WTC11 (cell line): Measurements from ENCODE around the gene SRC.

Source experiments
- CREB1 ChIP-seq: sonication (generic); formaldehyde crosslinking; IDR thresholded peaks from 2 replicates; pipeline ENCODE4 v1.8.0; 2023; ENCODE audit warnings: mild to moderate bottlenecking, missing genetic modification reagents
- GTF2I ChIP-seq: fragments of 250-450 bp; sonication (Bioruptor Pico); conservative IDR thresholded peaks from 2 replicates; pipeline ENCODE4 v1.4.0; 2021; ENCODE audit warnings: mild to moderate bottlenecking
- NFYB ChIP-seq: sonication (generic); formaldehyde crosslinking; conservative IDR thresholded peaks from 2 replicates; pipeline ENCODE4 v1.8.0; 2022; ENCODE audit warnings: low read depth, missing genetic modification reagents
- NR3C1 ChIP-seq: sonication (generic); formaldehyde crosslinking; conservative IDR thresholded peaks from 2 replicates; pipeline ENCODE4 v1.8.1; 2023; ENCODE audit warnings: low read depth, mild to moderate bottlenecking, missing genetic modification reagents
- ZBTB43 ChIP-seq: sonication (generic); formaldehyde crosslinking; IDR thresholded peaks from 2 replicates; pipeline ENCODE4 v1.8.1; 2023; ENCODE audit warnings: mild to moderate bottlenecking, missing genetic modification reagents
- TF ChIP-seq, protein P1 (sequence below): fragments of 200-600 bp; IDR thresholded peaks from 2 replicates; pipeline ENCODE4 v1.8.0; 2022; ENCODE audit warnings: antibody characterized with exemption
- TF ChIP-seq, protein P2 (sequence below): sonication (generic); formaldehyde crosslinking; IDR thresholded peaks from 2 replicates; pipeline ENCODE4 v1.8.1; 2023; ENCODE audit warnings: mild to moderate bottlenecking, missing genetic modification reagents, moderate library complexity

- TF ChIP-seq, protein P1, sequence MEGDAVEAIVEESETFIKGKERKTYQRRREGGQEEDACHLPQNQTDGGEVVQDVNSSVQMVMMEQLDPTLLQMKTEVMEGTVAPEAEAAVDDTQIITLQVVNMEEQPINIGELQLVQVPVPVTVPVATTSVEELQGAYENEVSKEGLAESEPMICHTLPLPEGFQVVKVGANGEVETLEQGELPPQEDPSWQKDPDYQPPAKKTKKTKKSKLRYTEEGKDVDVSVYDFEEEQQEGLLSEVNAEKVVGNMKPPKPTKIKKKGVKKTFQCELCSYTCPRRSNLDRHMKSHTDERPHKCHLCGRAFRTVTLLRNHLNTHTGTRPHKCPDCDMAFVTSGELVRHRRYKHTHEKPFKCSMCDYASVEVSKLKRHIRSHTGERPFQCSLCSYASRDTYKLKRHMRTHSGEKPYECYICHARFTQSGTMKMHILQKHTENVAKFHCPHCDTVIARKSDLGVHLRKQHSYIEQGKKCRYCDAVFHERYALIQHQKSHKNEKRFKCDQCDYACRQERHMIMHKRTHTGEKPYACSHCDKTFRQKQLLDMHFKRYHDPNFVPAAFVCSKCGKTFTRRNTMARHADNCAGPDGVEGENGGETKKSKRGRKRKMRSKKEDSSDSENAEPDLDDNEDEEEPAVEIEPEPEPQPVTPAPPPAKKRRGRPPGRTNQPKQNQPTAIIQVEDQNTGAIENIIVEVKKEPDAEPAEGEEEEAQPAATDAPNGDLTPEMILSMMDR: no peak
- TF ChIP-seq NFYB (CRISPR knock-in tag) (no peak), CREB1 (no peak), GTF2I (CRISPR knock-in tag) (no peak), NR3C1 (CRISPR knock-in tag) (no peak), ZBTB43 (CRISPR knock-in tag) (no peak)
- TF ChIP-seq, protein P2, sequence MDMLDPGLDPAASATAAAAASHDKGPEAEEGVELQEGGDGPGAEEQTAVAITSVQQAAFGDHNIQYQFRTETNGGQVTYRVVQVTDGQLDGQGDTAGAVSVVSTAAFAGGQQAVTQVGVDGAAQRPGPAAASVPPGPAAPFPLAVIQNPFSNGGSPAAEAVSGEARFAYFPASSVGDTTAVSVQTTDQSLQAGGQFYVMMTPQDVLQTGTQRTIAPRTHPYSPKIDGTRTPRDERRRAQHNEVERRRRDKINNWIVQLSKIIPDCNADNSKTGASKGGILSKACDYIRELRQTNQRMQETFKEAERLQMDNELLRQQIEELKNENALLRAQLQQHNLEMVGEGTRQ: no peak
These were observed 18.2 kb upstream of the SRC start for GRCh38 chr20:37327748-37328147.
